HG02759 (cell line): ENCODE results near the gene SLC66A2.

Experiments used
- ATAC-seq: cut with Tn5 transposase; IDR thresholded peaks from one replicate; pipeline ENCODE4 v1.9.1; 2021; ENCODE audit warnings: mild to moderate bottlenecking, moderate library complexity; ENCODE audit not compliant: unreplicated experiment

The SLC66A2 gene

GRCh38 chr18:79938196-79938595, 13.3 kb downstream of the SLC66A2 start:
- no peak for ATAC-seq

DNA sequence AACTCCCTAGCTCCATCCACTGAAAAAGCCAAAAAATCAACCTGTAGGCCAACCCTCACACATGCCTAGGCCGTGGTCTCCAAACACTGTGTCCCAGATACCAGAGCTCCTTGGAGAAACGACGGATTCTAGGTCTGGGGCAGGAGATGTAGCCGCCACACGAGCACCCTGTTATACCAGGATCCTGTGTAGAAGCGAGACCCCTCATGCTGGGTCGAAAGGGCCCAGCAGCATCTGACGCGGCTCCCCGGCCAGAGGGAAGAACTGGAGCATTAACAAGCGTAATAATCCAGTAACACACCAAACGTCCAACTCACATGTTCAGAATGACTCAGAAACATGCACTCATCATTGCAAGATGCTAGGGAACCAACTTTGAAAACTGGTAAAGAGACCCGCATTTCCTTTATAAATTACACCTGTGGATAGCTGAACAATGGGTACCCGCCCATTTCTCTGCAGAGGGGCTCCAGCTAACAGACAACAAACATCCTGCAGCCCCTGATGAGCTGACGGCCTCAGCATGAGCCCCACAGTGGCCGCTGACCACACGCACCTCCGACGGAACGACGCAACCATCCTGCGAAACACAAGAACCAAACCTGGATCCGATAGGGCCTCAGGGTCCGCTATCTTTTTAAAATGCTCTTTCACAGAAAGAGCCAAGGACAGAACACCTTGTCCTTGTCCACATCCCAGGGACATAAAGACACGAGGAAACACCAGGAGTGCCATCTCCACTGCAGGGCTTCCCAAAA, 14.2 kb downstream of the SLC66A2 start:
- no peak for ATAC-seq

DNA sequence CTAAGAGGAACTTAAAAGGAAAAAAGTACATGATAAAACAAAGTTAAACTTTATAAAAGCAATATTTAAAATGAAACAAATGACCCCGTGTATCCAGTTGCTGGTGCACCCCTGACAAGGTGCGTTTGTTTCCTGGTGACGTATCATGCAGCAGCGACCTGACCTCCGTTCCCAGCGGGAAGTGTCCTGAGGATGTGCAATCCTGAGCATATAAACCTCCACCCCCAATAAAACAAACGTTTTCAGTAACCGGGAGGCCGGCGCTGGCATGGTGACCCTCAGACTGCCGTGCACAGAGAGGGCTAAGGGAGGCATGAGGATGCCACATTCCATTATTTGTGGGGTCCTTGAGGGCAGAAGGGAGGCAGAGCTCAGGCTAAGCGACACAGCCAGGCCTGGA, 14.8 kb downstream of the SLC66A2 start:
- ATAC-seq, result no peak

DNA sequence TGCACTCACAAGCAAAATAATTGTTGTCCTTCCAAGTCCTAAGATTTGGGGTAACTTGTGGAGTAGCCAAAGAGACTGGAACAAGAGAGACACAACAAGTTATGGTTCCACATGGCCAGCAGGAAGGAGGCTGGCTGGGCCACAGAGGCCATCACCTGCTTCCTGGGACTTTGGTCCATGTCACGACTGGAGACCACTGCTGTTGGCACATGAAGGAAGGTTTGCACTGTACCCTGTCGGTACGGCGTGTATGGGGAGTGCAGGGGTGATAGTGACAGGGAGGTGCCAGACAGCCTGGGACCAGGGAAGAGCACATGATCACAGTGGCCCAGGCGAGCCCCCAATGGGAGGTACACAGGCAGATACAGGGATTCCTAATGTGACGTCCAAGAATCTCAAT, 15.5 kb downstream of the SLC66A2 start:
- ATAC-seq, result no peak

- ATAC-seq, result no peak
Measured at GRCh38 chr18:79935499-79935898, 16.0 kb downstream of the SLC66A2 start.

GRCh38 chr18:79935098-79935480, 16.4 kb downstream of the SLC66A2 start:
- ATAC-seq, result no peak

- no peak for ATAC-seq
Measured at GRCh38 chr18:79934311-79935097, 16.9 kb downstream of the SLC66A2 start.

DNA sequence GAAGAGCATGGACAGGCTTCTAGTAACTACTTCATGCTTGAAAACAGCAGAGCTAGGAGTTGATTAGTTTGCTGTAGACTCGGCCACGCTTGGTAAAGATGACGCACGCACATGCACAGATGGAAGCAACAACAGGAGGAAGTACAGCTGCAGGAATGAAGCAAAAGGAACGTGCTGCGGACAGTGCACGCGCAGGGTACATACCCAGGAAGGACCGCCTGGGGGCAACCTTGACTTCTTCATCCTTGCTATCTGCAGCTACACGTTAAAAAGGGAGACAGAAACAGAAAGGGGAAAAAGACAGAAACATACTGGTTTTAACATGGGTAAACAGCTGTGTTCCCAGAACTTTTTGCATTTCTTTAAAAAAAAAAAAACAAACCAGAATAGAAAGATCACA, 17.7 kb downstream of the SLC66A2 start:
- no peak for ATAC-seq

GRCh38 chr18:79932907-79933306, 18.5 kb downstream of the SLC66A2 start:
- no peak for ATAC-seq

DNA sequence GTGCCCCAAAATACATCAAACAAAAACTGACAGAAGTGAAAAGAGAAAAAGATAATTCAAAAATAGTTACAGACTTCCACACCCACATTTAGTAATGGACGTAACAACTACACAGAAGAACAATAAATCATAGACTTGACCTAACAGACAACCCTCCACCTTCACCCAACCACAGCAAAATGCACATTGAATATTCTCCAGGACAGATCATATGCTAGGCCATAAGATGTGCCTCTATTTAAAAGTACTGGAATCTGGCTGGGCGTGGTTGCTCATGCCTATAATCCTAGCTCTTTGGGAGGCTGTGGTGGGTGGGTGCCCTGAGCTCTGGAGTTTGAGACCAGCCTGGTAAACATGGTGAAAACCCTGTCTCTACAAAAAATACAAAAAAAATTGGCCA, 20.0 kb downstream of the SLC66A2 start:
- ATAC-seq, result no peak

- no peak for ATAC-seq
Measured at GRCh38 chr18:79930020-79930642, 21.3 kb downstream of the SLC66A2 start.

GRCh38 chr18:79928563-79928960, 22.9 kb downstream of the SLC66A2 start:
- ATAC-seq, result no peak

- ATAC-seq, result no peak
Measured at GRCh38 chr18:79927607-79928562, 23.6 kb downstream of the SLC66A2 start.

DNA sequence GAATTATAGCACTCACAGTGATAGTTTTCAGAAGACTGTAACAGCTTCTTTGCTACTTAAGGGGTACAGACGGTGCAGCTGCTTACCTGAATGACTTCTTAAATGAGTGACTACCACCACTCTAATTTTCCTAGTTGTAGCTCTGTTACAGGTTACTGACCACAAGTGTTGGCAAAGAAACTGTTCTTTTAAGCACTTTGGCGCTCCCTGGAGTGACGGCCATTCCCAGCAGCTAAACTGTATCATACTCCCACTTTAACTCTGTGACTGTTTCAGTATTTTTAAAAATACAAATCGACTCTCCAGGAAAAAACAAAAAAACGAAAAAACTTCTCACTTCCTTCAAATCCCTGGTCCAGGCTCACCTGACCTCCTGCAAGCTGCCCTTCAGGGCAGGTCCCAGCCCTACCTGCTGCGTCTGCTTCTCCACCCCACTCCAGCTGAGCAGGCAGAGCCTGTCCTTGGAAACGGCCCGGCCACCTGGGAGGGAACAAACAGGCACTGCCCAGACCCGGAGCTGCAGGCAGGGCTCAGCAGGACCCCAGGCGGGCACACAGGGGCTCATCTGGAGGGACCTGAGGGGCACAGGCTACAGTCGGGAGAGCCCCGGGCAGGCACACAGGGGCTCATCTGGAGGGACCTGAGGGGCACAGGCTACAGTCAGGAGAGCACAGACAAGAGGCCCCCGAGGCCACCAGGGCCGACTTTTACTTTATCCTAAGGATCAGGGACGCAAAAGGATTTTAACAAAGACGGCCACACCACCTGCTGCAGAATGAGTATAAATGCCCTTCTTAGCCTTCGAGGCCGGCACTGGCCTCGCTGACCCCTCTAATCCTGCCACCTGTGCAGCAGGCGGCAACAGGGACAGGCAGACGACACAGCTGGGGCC, 24.5 kb downstream of the SLC66A2 start:
- ATAC-seq, result no peak

DNA sequence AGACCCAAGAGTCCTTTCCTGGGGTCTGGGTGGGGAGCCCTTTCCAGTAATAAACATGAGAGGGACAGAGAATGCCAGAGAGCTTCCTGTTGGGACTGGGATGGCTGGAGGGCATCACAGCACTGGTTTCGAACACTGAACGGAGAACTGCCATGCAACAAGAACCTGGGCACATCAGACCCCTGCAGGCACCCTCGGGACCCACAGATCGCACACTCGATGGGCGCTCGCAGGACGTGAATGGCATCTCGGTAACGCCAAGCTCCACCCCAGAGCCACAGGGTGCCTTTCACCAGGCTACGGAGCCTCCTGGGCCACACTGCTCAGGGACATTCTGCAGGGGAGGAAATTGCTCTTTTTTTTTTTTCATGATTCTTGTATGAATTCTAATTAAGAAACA, 25.1 kb downstream of the SLC66A2 start:
- no peak for ATAC-seq

- ATAC-seq, result no peak
Measured at GRCh38 chr18:79924814-79925731, 26.4 kb downstream of the SLC66A2 start.

DNA sequence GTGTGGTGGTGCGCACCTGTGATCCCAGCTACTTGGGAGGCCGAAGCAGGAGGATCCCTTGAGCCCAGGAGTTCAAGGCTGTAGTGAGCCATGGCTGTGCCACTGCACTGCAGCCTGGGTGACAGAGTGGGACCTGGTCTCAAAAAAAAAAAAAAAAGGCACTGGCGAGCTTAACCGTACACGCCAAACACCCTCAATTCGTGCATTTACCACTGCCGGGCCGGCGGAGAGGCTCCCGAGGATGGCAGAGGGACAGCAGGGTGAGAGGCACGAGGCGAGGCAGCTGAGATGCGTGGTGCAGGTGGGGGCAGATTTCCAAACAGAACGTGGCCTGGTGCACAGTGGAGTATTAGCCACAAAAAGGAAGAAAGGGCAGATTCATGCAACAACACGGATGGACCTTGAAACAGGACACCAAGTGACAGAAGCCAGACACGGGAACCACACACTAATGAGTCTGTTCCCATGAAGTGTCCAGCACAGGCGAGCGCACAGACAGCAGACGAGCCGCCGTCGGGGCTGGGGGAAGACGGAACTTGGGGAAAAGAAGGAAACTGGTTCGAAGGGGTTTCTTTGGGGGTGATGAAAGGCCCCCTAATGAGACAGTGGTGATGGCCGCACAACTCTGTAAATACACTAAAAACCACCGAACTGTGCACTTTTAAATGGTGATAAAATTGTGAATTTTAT, 27.4 kb downstream of the SLC66A2 start:
- no peak for ATAC-seq

DNA sequence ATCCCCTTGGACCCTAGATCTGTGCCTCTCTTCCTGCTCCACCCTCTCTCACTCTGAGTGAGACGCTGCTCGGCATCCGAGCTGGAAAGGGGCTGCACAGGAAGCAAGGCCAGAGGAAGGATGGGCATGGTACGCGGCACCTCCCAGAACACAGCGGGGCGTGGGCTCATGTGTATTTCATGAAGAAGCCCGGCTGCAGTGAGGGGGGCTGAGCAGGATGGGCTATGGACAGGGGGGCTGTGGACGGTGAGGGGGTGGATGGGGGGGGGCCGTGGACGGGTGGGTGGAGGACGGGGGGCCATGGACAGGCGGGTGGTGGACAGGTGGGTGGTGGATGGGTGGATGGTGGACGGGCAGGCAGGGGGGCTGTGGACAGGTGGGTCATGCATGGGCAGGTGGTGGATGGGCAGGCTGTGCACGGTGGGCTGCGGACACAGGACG, 28.5 kb downstream of the SLC66A2 start:
- no peak for ATAC-seq
